Measurements from ENCODE around the gene PPP1R18. TPM values are rescaled to one million over a fixed set of nuclear protein-coding genes. Genes with fewer than 3 reads are reported as not detected.
"Not testable (repeated sequence)": the region's sequence is repeated elsewhere in the genome, so short reads cannot be mapped to it uniquely, and the experiment has no call there.

PPP1R18 gene
- 10 to 100 TPM; 39.5 to 41.7 (median 41.3) TPM for polyA plus RNA-seq (ENCODE audit: insufficient read length in 4 of 4)

- no peak for DNase-seq (ENCODE audit: low read depth in 4 of 4, low spot score in 3 of 4)
These were observed at the start of gene PPP1R18 for GRCh38 chr6:30686009-30686907. PPP1R18 (minus strand) TSS chr6:30686645; CDS start chr6:30686018, 627 bp downstream.

GRCh38 chr6:30735668-30736314, 49.3 kb upstream of the PPP1R18 start:
- no peak for DNase-seq (ENCODE audit: low read depth in 4 of 4, low spot score in 3 of 4)

GRCh38 chr6:30732237-30732943, 45.9 kb upstream of the PPP1R18 start:
- DNase-seq (ENCODE audit: low read depth in 4 of 4, low spot score in 3 of 4): no peak

- DNase-seq (ENCODE audit: low read depth in 4 of 4, low spot score in 3 of 4): peak in 1 of 4 donors; percentile 38
These were observed 44.4 kb upstream of the PPP1R18 start for GRCh38 chr6:30730601-30731435.

GRCh38 chr6:30727920-30728553, 41.6 kb upstream of the PPP1R18 start:
- no peak for DNase-seq (ENCODE audit: low read depth in 4 of 4, low spot score in 3 of 4)

- DNase-seq (ENCODE audit: low read depth in 4 of 4, low spot score in 3 of 4): no peak
These were observed 40.3 kb upstream of the PPP1R18 start for GRCh38 chr6:30726506-30727413.

- no peak for DNase-seq (ENCODE audit: low read depth in 4 of 4, low spot score in 3 of 4)
These were observed 39.5 kb upstream of the PPP1R18 start for GRCh38 chr6:30725713-30726505.

- DNase-seq (ENCODE audit: low read depth in 4 of 4, low spot score in 3 of 4): no peak
These were observed 38.6 kb upstream of the PPP1R18 start for GRCh38 chr6:30724906-30725667.

GRCh38 chr6:30723843-30724741, 37.6 kb upstream of the PPP1R18 start:
- not testable (repeated sequence) for DNase-seq (ENCODE audit: low read depth in 4 of 4, low spot score in 3 of 4)

GRCh38 chr6:30723159-30723842, 36.9 kb upstream of the PPP1R18 start:
- DNase-seq (ENCODE audit: low read depth in 4 of 4, low spot score in 3 of 4): not testable (repeated sequence)

- peak in 3 of 4 donors; percentile 67 to 81 (median 73) for DNase-seq (ENCODE audit: low read depth in 4 of 4, low spot score in 3 of 4)
These were observed 36.1 kb upstream of the PPP1R18 start for GRCh38 chr6:30722280-30723112.

GRCh38 chr6:30722025-30722279, 35.5 kb upstream of the PPP1R18 start:
- DNase-seq (ENCODE audit: low read depth in 4 of 4, low spot score in 3 of 4): not testable (repeated sequence)

- DNase-seq (ENCODE audit: low read depth in 4 of 4, low spot score in 3 of 4): peak in 3 of 4 donors; percentile 83 to 88 (median 83)
These were observed 35.0 kb upstream of the PPP1R18 start for GRCh38 chr6:30721198-30722024.

GRCh38 chr6:30720738-30721197, 34.3 kb upstream of the PPP1R18 start:
- DNase-seq (ENCODE audit: low read depth in 4 of 4, low spot score in 3 of 4): peak in 1 of 4 donors; percentile 39
